Measurements from ENCODE around the gene PXK.

The PXK gene

GRCh38 chr3:58357402-58357801, 24.7 kb downstream of the PXK start:
- peaks cover 4 to 11% of the 10 kb centered on the region in 2 donors for H3K4me1 ChIP-seq (ENCODE audit: control insufficient read depth in 1 of 2, insufficient read depth in 2 of 2, low read length in 2 of 2)

GRCh38 chr3:58358092-58358491, 25.4 kb downstream of the PXK start:
- H3K4me3 ChIP-seq (ENCODE audit: low read depth in 1 of 2, low read length in 2 of 2), result no peak overlapping the region
- peaks cover 4 to 11% of the 10 kb centered on the region in 2 donors for H3K4me1 ChIP-seq (ENCODE audit: control insufficient read depth in 1 of 2, insufficient read depth in 2 of 2, low read length in 2 of 2)
- H3K9me3 ChIP-seq (ENCODE audit: control insufficient read depth in 1 of 2, low read length in 2 of 2), result no peaks in the 10 kb centered on the region
- no peaks in the 10 kb centered on the region for H3K36me3 ChIP-seq (ENCODE audit: control insufficient read depth in 1 of 2, insufficient read depth in 2 of 2, low read length in 2 of 2)
- no peak overlapping the region for H3K27ac ChIP-seq (ENCODE audit: low read depth, low read length)
- no peaks in the 10 kb centered on the region for H3K27me3 ChIP-seq (ENCODE audit: control insufficient read depth in 1 of 2, insufficient read depth in 2 of 2, low read length in 2 of 2)
- H3K9ac ChIP-seq (ENCODE audit: low read depth in 1 of 2, low read length in 2 of 2), result no peak overlapping the region

More at GRCh38 chr3:58357402-58357801, 24.7 kb downstream of the PXK start:
- no peak overlapping the region for H3K4me3 ChIP-seq (ENCODE audit: low read depth in 1 of 2, low read length in 2 of 2)
- H3K9me3 ChIP-seq (ENCODE audit: control insufficient read depth in 1 of 2, low read length in 2 of 2), result no peaks in the 10 kb centered on the region
- H3K27ac ChIP-seq (ENCODE audit: low read depth, low read length), result no peak overlapping the region
- H3K36me3 ChIP-seq (ENCODE audit: control insufficient read depth in 1 of 2, insufficient read depth in 2 of 2, low read length in 2 of 2), result no peaks in the 10 kb centered on the region
- no peak overlapping the region for H3K9ac ChIP-seq (ENCODE audit: low read depth in 1 of 2, low read length in 2 of 2)
- no peaks in the 10 kb centered on the region for H3K27me3 ChIP-seq (ENCODE audit: control insufficient read depth in 1 of 2, insufficient read depth in 2 of 2, low read length in 2 of 2)

- peaks cover 4 to 11% of the 10 kb centered on the region in 2 donors for H3K4me1 ChIP-seq (ENCODE audit: control insufficient read depth in 1 of 2, insufficient read depth in 2 of 2, low read length in 2 of 2)
- H3K27ac ChIP-seq (ENCODE audit: low read depth, low read length), result no peak overlapping the region
- H3K9ac ChIP-seq (ENCODE audit: low read depth in 1 of 2, low read length in 2 of 2), result no peak overlapping the region
- no peak overlapping the region for H3K4me3 ChIP-seq (ENCODE audit: low read depth in 1 of 2, low read length in 2 of 2)
- no peaks in the 10 kb centered on the region for H3K9me3 ChIP-seq (ENCODE audit: control insufficient read depth in 1 of 2, low read length in 2 of 2)
- no peaks in the 10 kb centered on the region for H3K27me3 ChIP-seq (ENCODE audit: control insufficient read depth in 1 of 2, insufficient read depth in 2 of 2, low read length in 2 of 2)
- H3K36me3 ChIP-seq (ENCODE audit: control insufficient read depth in 1 of 2, insufficient read depth in 2 of 2, low read length in 2 of 2), result no peaks in the 10 kb centered on the region
These were observed 26.1 kb downstream of the PXK start for GRCh38 chr3:58358808-58359207.

- H3K27me3 ChIP-seq (ENCODE audit: control insufficient read depth in 1 of 2, insufficient read depth in 2 of 2, low read length in 2 of 2), result no peaks in the 10 kb centered on the region
- H3K27ac ChIP-seq (ENCODE audit: low read depth, low read length), result no peak overlapping the region
- peaks cover 0 to 11% of the 10 kb centered on the region in 2 donors for H3K4me1 ChIP-seq (ENCODE audit: control insufficient read depth in 1 of 2, insufficient read depth in 2 of 2, low read length in 2 of 2)
- H3K36me3 ChIP-seq (ENCODE audit: control insufficient read depth in 1 of 2, insufficient read depth in 2 of 2, low read length in 2 of 2), result no peaks in the 10 kb centered on the region
- no peak overlapping the region for H3K9ac ChIP-seq (ENCODE audit: low read depth in 1 of 2, low read length in 2 of 2)
- H3K4me3 ChIP-seq (ENCODE audit: low read depth in 1 of 2, low read length in 2 of 2), result no peak overlapping the region
- no peaks in the 10 kb centered on the region for H3K9me3 ChIP-seq (ENCODE audit: control insufficient read depth in 1 of 2, low read length in 2 of 2)
These were observed 26.9 kb downstream of the PXK start for GRCh38 chr3:58359621-58360020.

GRCh38 chr3:58361866-58362265, 29.2 kb downstream of the PXK start:
- H3K36me3 ChIP-seq (ENCODE audit: control insufficient read depth in 1 of 2, insufficient read depth in 2 of 2, low read length in 2 of 2), result no peaks in the 10 kb centered on the region
- no peak overlapping the region for H3K27ac ChIP-seq (ENCODE audit: low read depth, low read length)
- no peak overlapping the region for H3K9ac ChIP-seq (ENCODE audit: low read depth in 1 of 2, low read length in 2 of 2)
- no peaks in the 10 kb centered on the region for H3K4me1 ChIP-seq (ENCODE audit: control insufficient read depth in 1 of 2, insufficient read depth in 2 of 2, low read length in 2 of 2)
- H3K27me3 ChIP-seq (ENCODE audit: control insufficient read depth in 1 of 2, insufficient read depth in 2 of 2, low read length in 2 of 2), result no peaks in the 10 kb centered on the region
- no peak overlapping the region for H3K4me3 ChIP-seq (ENCODE audit: low read depth in 1 of 2, low read length in 2 of 2)
- H3K9me3 ChIP-seq (ENCODE audit: control insufficient read depth in 1 of 2, low read length in 2 of 2), result no peaks in the 10 kb centered on the region

- Histone ChIP-seq H3K4me3 (ENCODE audit: low read depth in 1 of 2, low read length in 2 of 2) (no peak overlapping the region), H3K9ac (ENCODE audit: low read depth in 1 of 2, low read length in 2 of 2) (no peak overlapping the region), H3K4me1 (ENCODE audit: control insufficient read depth in 1 of 2, insufficient read depth in 2 of 2, low read length in 2 of 2) (no peaks in the 10 kb centered on the region), H3K9me3 (ENCODE audit: control insufficient read depth in 1 of 2, low read length in 2 of 2) (no peaks in the 10 kb centered on the region), H3K36me3 (ENCODE audit: control insufficient read depth in 1 of 2, insufficient read depth in 2 of 2, low read length in 2 of 2) (no peaks in the 10 kb centered on the region), H3K27me3 (ENCODE audit: control insufficient read depth in 1 of 2, insufficient read depth in 2 of 2, low read length in 2 of 2) (no peaks in the 10 kb centered on the region), H3K27ac (ENCODE audit: low read depth, low read length) (no peak overlapping the region)
These were observed 34.0 kb downstream of the PXK start for GRCh38 chr3:58366699-58367098.

GRCh38 chr3:58369038-58369437, 36.3 kb downstream of the PXK start:
- Histone ChIP-seq H3K4me1 (ENCODE audit: control insufficient read depth in 1 of 2, insufficient read depth in 2 of 2, low read length in 2 of 2) (no peaks in the 10 kb centered on the region), H3K36me3 (ENCODE audit: control insufficient read depth in 1 of 2, insufficient read depth in 2 of 2, low read length in 2 of 2) (no peaks in the 10 kb centered on the region), H3K27me3 (ENCODE audit: control insufficient read depth in 1 of 2, insufficient read depth in 2 of 2, low read length in 2 of 2) (no peaks in the 10 kb centered on the region), H3K9me3 (ENCODE audit: control insufficient read depth in 1 of 2, low read length in 2 of 2) (no peaks in the 10 kb centered on the region), H3K9ac (ENCODE audit: low read depth in 1 of 2, low read length in 2 of 2) (no peak overlapping the region), H3K4me3 (ENCODE audit: low read depth in 1 of 2, low read length in 2 of 2) (no peak overlapping the region), H3K27ac (ENCODE audit: low read depth, low read length) (no peak overlapping the region)

- H3K27me3 ChIP-seq (ENCODE audit: control insufficient read depth in 1 of 2, insufficient read depth in 2 of 2, low read length in 2 of 2), result no peaks in the 10 kb centered on the region
- no peaks in the 10 kb centered on the region for H3K4me1 ChIP-seq (ENCODE audit: control insufficient read depth in 1 of 2, insufficient read depth in 2 of 2, low read length in 2 of 2)
- no peak overlapping the region for H3K9ac ChIP-seq (ENCODE audit: low read depth in 1 of 2, low read length in 2 of 2)
- no peaks in the 10 kb centered on the region for H3K9me3 ChIP-seq (ENCODE audit: control insufficient read depth in 1 of 2, low read length in 2 of 2)
- H3K36me3 ChIP-seq (ENCODE audit: control insufficient read depth in 1 of 2, insufficient read depth in 2 of 2, low read length in 2 of 2), result no peaks in the 10 kb centered on the region
- no peak overlapping the region for H3K27ac ChIP-seq (ENCODE audit: low read depth, low read length)
- H3K4me3 ChIP-seq (ENCODE audit: low read depth in 1 of 2, low read length in 2 of 2), result no peak overlapping the region
These were observed 37.2 kb downstream of the PXK start for GRCh38 chr3:58369876-58370275.

GRCh38 chr3:58370407-58370806, 37.7 kb downstream of the PXK start:
- no peaks in the 10 kb centered on the region for H3K4me1 ChIP-seq (ENCODE audit: control insufficient read depth in 1 of 2, insufficient read depth in 2 of 2, low read length in 2 of 2)
- H3K27me3 ChIP-seq (ENCODE audit: control insufficient read depth in 1 of 2, insufficient read depth in 2 of 2, low read length in 2 of 2), result no peaks in the 10 kb centered on the region
- no peak overlapping the region for H3K9ac ChIP-seq (ENCODE audit: low read depth in 1 of 2, low read length in 2 of 2)
- no peak overlapping the region for H3K4me3 ChIP-seq (ENCODE audit: low read depth in 1 of 2, low read length in 2 of 2)
- H3K27ac ChIP-seq (ENCODE audit: low read depth, low read length), result no peak overlapping the region
- no peaks in the 10 kb centered on the region for H3K36me3 ChIP-seq (ENCODE audit: control insufficient read depth in 1 of 2, insufficient read depth in 2 of 2, low read length in 2 of 2)
- no peaks in the 10 kb centered on the region for H3K9me3 ChIP-seq (ENCODE audit: control insufficient read depth in 1 of 2, low read length in 2 of 2)

- H3K36me3 ChIP-seq (ENCODE audit: control insufficient read depth in 1 of 2, insufficient read depth in 2 of 2, low read length in 2 of 2), result no peaks in the 10 kb centered on the region
- no peak overlapping the region for H3K4me3 ChIP-seq (ENCODE audit: low read depth in 1 of 2, low read length in 2 of 2)
- no peaks in the 10 kb centered on the region for H3K4me1 ChIP-seq (ENCODE audit: control insufficient read depth in 1 of 2, insufficient read depth in 2 of 2, low read length in 2 of 2)
- H3K9ac ChIP-seq (ENCODE audit: low read depth in 1 of 2, low read length in 2 of 2), result no peak overlapping the region
- no peaks in the 10 kb centered on the region for H3K27me3 ChIP-seq (ENCODE audit: control insufficient read depth in 1 of 2, insufficient read depth in 2 of 2, low read length in 2 of 2)
- H3K9me3 ChIP-seq (ENCODE audit: control insufficient read depth in 1 of 2, low read length in 2 of 2), result no peaks in the 10 kb centered on the region
- H3K27ac ChIP-seq (ENCODE audit: low read depth, low read length), result no peak overlapping the region
These were observed 39.1 kb downstream of the PXK start for GRCh38 chr3:58371754-58372153.

GRCh38 chr3:58375254-58375653, 42.6 kb downstream of the PXK start:
- Histone ChIP-seq H3K36me3 (ENCODE audit: control insufficient read depth in 1 of 2, insufficient read depth in 2 of 2, low read length in 2 of 2) (no peaks in the 10 kb centered on the region), H3K27me3 (ENCODE audit: control insufficient read depth in 1 of 2, insufficient read depth in 2 of 2, low read length in 2 of 2) (no peaks in the 10 kb centered on the region), H3K4me1 (ENCODE audit: control insufficient read depth in 1 of 2, insufficient read depth in 2 of 2, low read length in 2 of 2) (no peaks in the 10 kb centered on the region), H3K27ac (ENCODE audit: low read depth, low read length) (no peak overlapping the region), H3K9me3 (ENCODE audit: control insufficient read depth in 1 of 2, low read length in 2 of 2) (no peaks in the 10 kb centered on the region), H3K4me3 (ENCODE audit: low read depth in 1 of 2, low read length in 2 of 2) (no peak overlapping the region), H3K9ac (ENCODE audit: low read depth in 1 of 2, low read length in 2 of 2) (no peak overlapping the region)

Measured in duodenal mucosa (tissue), 2 donors.